HepG2 (cell line): ENCODE data around the gene TRABD. TPM values are rescaled to one million over a fixed set of nuclear protein-coding genes. Genes with fewer than 3 reads are reported as not detected.
A peak's percentile ranks its signal among the peaks of the same experiment; 100 is the strongest.

Source experiments
- ATAC-seq: fragments of 200-7000 bp; cut with Tn5 transposase; 3 replicates; pipeline ENCODE4 v1.9.1; 2020; ENCODE audit warnings: mild to moderate bottlenecking, moderate library complexity
- Bru-seq: library from RNA; stranded (reverse); fragments of 400-500 nt; gene quantifications from one replicate; lab custom pipeline; 2021; lab: Mats Ljungman, UMichigan
- BruChase-seq, 2 experiments: library from RNA; stranded (reverse); fragments of 400-500 nt; gene quantifications; one replicate each; lab custom pipeline; 2021; lab: Mats Ljungman, UMichigan
- BruUV-seq: library from RNA; stranded (reverse); fragments of 400-500 nt; replicated peaks from 2 replicates; lab custom pipeline; 2021; lab: Mats Ljungman, UMichigan
- CTCF ChIA-PET: fragments of 300-600 bp; formaldehyde crosslinking; extraction: SDS; loops from one replicate; lab custom pipeline; 2021; ENCODE audit warnings: low total read pairs, inconsistent platforms, low intra/inter-chr PET ratio; lab: Yijun Ruan, JAX
- POLR2A ChIA-PET: fragments of 350-600 bp; sonication (Branson Sonifier 250); formaldehyde crosslinking; loops from one replicate; lab custom pipeline; 2020; ENCODE audit warnings: antibody characterized with exemption, inconsistent platforms; lab: Yijun Ruan, JAX
- DNase-seq: peaks from one replicate; pipeline ENCODE4 v3.0.0-alpha.2; 2015; ENCODE audit warnings: low spot score
- FAIRE-seq: peaks from 3 replicates; lab custom pipeline; 2011; peaks lifted over from hg19 to GRCh38; lab: Jason Lieb, UNC
- H2AFZ ChIP-seq: one replicate; pipeline ENCODE4 v1.6.1; 2011; ENCODE audit warnings: low read length, inconsistent platforms
- H3K27ac ChIP-seq: fragments of 300-600 bp; 3 replicates; pipeline ENCODE4 v1.8.0; 2011; ENCODE audit warnings: mixed run types, mild to moderate bottlenecking, mixed read lengths, low read length, inconsistent platforms; ENCODE audit not compliant: insufficient read depth; ENCODE audit errors: extremely low read length
- H3K27me3 ChIP-seq, 2 experiments: fragments of 200-600 bp in 1 of 2; 2 replicates in 1 of 2; 3 replicates in 1 of 2; pipeline versions ENCODE4 v1.6.0 to v1.8.0; 2011; ENCODE audit warnings: low read length in 2 of 2, mild to moderate bottlenecking in 2 of 2, moderate library complexity in 2 of 2, inconsistent platforms in 1 of 2; ENCODE audit not compliant: insufficient read depth in 2 of 2, control insufficient read depth in 1 of 2
- H3K36me3 ChIP-seq, 2 experiments: fragments of 200-600 bp in 1 of 2; replicated peaks in 1 of 2; 2 replicates in 1 of 2; 3 replicates in 1 of 2; pipeline versions ENCODE4 v1.5.1 to v1.8.0; 2011; ENCODE audit warnings: low read length in 2 of 2, inconsistent platforms in 1 of 2; ENCODE audit not compliant: insufficient read depth in 2 of 2, control insufficient read depth in 1 of 2
- H3K4me1 ChIP-seq: 2 replicates; pipeline ENCODE4 v1.5.1; 2012; ENCODE audit warnings: low read length, inconsistent platforms; ENCODE audit not compliant: insufficient read depth
- H3K4me2 ChIP-seq: 2 replicates; pipeline ENCODE4 v1.6.0; 2011; ENCODE audit warnings: low read depth, low read length, inconsistent platforms
- H3K4me3 ChIP-seq, 3 experiments: fragments of 200-600 bp in 1 of 3; sonication (generic), shearing (Covaris generic) in 1 of 3; replicated peaks in 1 of 3; 2 replicates each; pipeline ENCODE4 v1.5.1; 2011 to 2016; ENCODE audit warnings: low read length in 3 of 3, inconsistent platforms in 2 of 3, low read depth in 2 of 3, mild to moderate bottlenecking in 2 of 3, control low read depth in 1 of 3, mixed read lengths in 1 of 3; ENCODE audit not compliant: insufficient read depth in 1 of 3
- H3K79me2 ChIP-seq: one replicate; pipeline ENCODE4 v1.6.1; 2011; ENCODE audit warnings: low read length, inconsistent platforms; ENCODE audit not compliant: insufficient read depth
- H3K9ac ChIP-seq: 2 replicates; pipeline ENCODE4 v1.6.0; 2011; ENCODE audit warnings: mild to moderate bottlenecking, low read depth, low read length, inconsistent platforms; ENCODE audit not compliant: insufficient read depth
- H3K9me3 ChIP-seq: 2 replicates; pipeline ENCODE4 v1.5.1; 2012; ENCODE audit warnings: mild to moderate bottlenecking, low read length
- H4K20me1 ChIP-seq: 2 replicates; pipeline ENCODE4 v1.6.0; 2011; ENCODE audit warnings: inconsistent platforms, mild to moderate bottlenecking, low read length, moderate library complexity; ENCODE audit not compliant: insufficient read depth
- ADNP ChIP-seq: sonication (generic); formaldehyde crosslinking; IDR thresholded peaks from 2 replicates; pipeline ENCODE4 v1.4.0; 2020; ENCODE audit warnings: missing genetic modification reagents
- CCAR2 ChIP-seq: fragments of 200-400 bp; formaldehyde crosslinking; optimal IDR thresholded peaks from 2 replicates; pipeline ENCODE3; 2018; ENCODE audit warnings: low read depth, mild to moderate bottlenecking, low read length, moderate library complexity
- CENPT ChIP-seq: sonication (generic); formaldehyde crosslinking; IDR thresholded peaks from 2 replicates; pipeline ENCODE4 v1.8.0; 2022; ENCODE audit warnings: low read depth, mild to moderate bottlenecking, moderate library complexity, missing genetic modification reagents
- CHCHD3 ChIP-seq: sonication (generic); formaldehyde crosslinking; IDR thresholded peaks from 2 replicates; pipeline ENCODE4 v1.8.0; 2022; ENCODE audit warnings: mild to moderate bottlenecking, missing genetic modification reagents, moderate library complexity
- DPF2 ChIP-seq: sonication (generic); formaldehyde crosslinking; IDR thresholded peaks from 2 replicates; pipeline ENCODE4 v1.4.0; 2020; ENCODE audit warnings: mild to moderate bottlenecking, low read depth, missing genetic modification reagents, borderline replicate concordance
- GATAD2A ChIP-seq: IDR thresholded peaks from 2 replicates; pipeline ENCODE4 v1.6.1; 2016
- MEF2D ChIP-seq: sonication (generic); formaldehyde crosslinking; IDR thresholded peaks from 2 replicates; pipeline ENCODE4 v1.5.1; 2020; ENCODE audit warnings: mild to moderate bottlenecking, missing genetic modification reagents
- MXI1 ChIP-seq: IDR thresholded peaks from 3 replicates; pipeline ENCODE4 v1.6.1; 2012; ENCODE audit warnings: low read depth, low read length, inconsistent platforms, borderline replicate concordance
- POLR2A ChIP-seq, 2 experiments: IDR thresholded peaks; 2 replicates each; pipeline ENCODE4 v1.6.1; 2011; ENCODE audit warnings: low read depth in 2 of 2, low read length in 2 of 2, mild to moderate bottlenecking in 1 of 2, moderate library complexity in 1 of 2; ENCODE audit not compliant: insufficient read depth in 1 of 2
- SALL1 ChIP-seq: sonication (generic); formaldehyde crosslinking; IDR thresholded peaks from 2 replicates; pipeline ENCODE4 v1.8.0; 2022; ENCODE audit warnings: mild to moderate bottlenecking, missing genetic modification reagents
- SOX13 ChIP-seq, 3 experiments: fragments of 450-650 bp in 1 of 3; sonication (generic) in 1 of 3; formaldehyde crosslinking in 1 of 3; IDR thresholded peaks in 2 of 3; conservative IDR thresholded peaks in 1 of 3; 2 replicates each; pipeline versions ENCODE4 v1.5.0 to v1.6.1; 2016 to 2020; ENCODE audit warnings: antibody characterized with exemption in 1 of 3, mild to moderate bottlenecking in 1 of 3, missing compliant biosample characterization in 1 of 3, missing genetic modification reagents in 1 of 3, moderate library complexity in 1 of 3
- TARDBP ChIP-seq: sonication (generic); formaldehyde crosslinking; IDR thresholded peaks from 2 replicates; pipeline ENCODE4 v1.8.0; 2022; ENCODE audit warnings: mild to moderate bottlenecking, missing genetic modification reagents
- ZBTB7B ChIP-seq: sonication (generic); formaldehyde crosslinking; IDR thresholded peaks from 2 replicates; pipeline ENCODE4 v1.4.0; 2020; ENCODE audit warnings: missing genetic modification reagents
- ZIK1 ChIP-seq: sonication (generic); formaldehyde crosslinking; IDR thresholded peaks from 2 replicates; pipeline ENCODE4 v1.5.0; 2020; ENCODE audit warnings: mild to moderate bottlenecking, low read depth, missing genetic modification reagents, borderline replicate concordance
- ZNF160 ChIP-seq: sonication (generic); formaldehyde crosslinking; IDR thresholded peaks from 2 replicates; pipeline ENCODE4 v1.8.0; 2022; ENCODE audit warnings: mild to moderate bottlenecking, inconsistent platforms, missing genetic modification reagents
- ZNF234 ChIP-seq: sonication (generic); formaldehyde crosslinking; conservative IDR thresholded peaks from 2 replicates; pipeline ENCODE4 v1.5.1; 2020; ENCODE audit warnings: mild to moderate bottlenecking, missing genetic modification reagents
- ZNF747 ChIP-seq: sonication (generic); formaldehyde crosslinking; IDR thresholded peaks from 2 replicates; pipeline ENCODE4 v1.8.1; 2023; ENCODE audit warnings: missing genetic modification reagents, mild to moderate bottlenecking, borderline replicate concordance
- WGBS: methylation state at CpG from one replicate; pipeline ENCODE4 v1.1.6; 2017; ENCODE audit warnings: low lambda C conversion rate; 5-methylcytosine and 5-hydroxymethylcytosine counted together
- in situ Hi-C: cut with HindIII; loops from 2 replicates; pipeline ENCODE4 v1.10.0; 2017; ENCODE audit warnings: low pct_unique_long_range_greater_than_20kb; ENCODE audit not compliant: extremely low pct_ligation_motif_present
- intact Hi-C: fragments of 100-400 bp; cut with micrococcal nuclease; formaldehyde crosslinking; loops from one replicate; pipeline ENCODE4 v1.10.0; 2022; ENCODE audit not compliant: unreplicated experiment
- long read RNA-seq, 2 experiments: library from RNA in 1 of 2; library from polyadenylated mRNA in 1 of 2; stranded (forward) in 1 of 2; unstranded in 1 of 2; transcript quantifications; one replicate each; pipeline ENCODE4 v2.0.0, GENCODE V29; 2019 to 2022
- polyA minus RNA-seq, 3 experiments: library from RNA; depleted of rRNA, polyadenylated mRNA; stranded (reverse); fragments of >200 nt; gene quantifications; 2 replicates each; pipeline ENCODE4 v1.2.3, GENCODE V29; 2011; ENCODE audit warnings: low replicate concordance in 1 of 3
- polyA plus RNA-seq, 8 experiments: library from polyadenylated mRNA; depleted of rRNA in 3 of 8; stranded (reverse) in 7 of 8; unstranded in 1 of 8; fragments of >200 nt; fragmentation: Illumina TruSeq in 4 of 8; extraction: Trizol in 4 of 8; gene quantifications; 2 replicates each; pipeline versions ENCODE4 v1.2.1 to v1.2.3, GENCODE V29; 2011 to 2016; ENCODE audit warnings: low read depth in 4 of 8, missing spikeins in 1 of 8, mixed read lengths in 1 of 8; ENCODE audit not compliant: insufficient read depth in 1 of 8
- total RNA-seq, 5 experiments: library from RNA; depleted of rRNA; stranded (reverse); fragments of >200 nt; fragmentation: Illumina TruSeq; extraction: Trizol; gene quantifications; 2 replicates each; pipeline ENCODE4 v1.2.3, GENCODE V29; 2016; ENCODE audit warnings: low read depth in 1 of 5
- TF ChIP-seq, protein P1 (sequence below): sonication (generic); formaldehyde crosslinking; IDR thresholded peaks from 2 replicates; pipeline ENCODE4 v1.8.1; 2022; ENCODE audit warnings: mild to moderate bottlenecking, missing genetic modification reagents

TRABD gene
- 16.2 and 21.5 TPM in 2 replicates for total RNA-seq (2016; rRNA removed; fragmentation: Illumina TruSeq; extraction: Trizol)
- total RNA-seq (2016; cell fraction: cytosol; rRNA removed; fragmentation: Illumina TruSeq; extraction: Trizol; ENCODE audit: low read depth) = 8.1 and 8.5 TPM in 2 replicates
- total RNA-seq (2016; cell fraction: insoluble cytoplasmic fraction; rRNA removed; fragmentation: Illumina TruSeq; extraction: Trizol) = 14.1 and 20.1 TPM in 2 replicates
- 15.9 and 17.7 TPM in 2 replicates for total RNA-seq (2016; cell fraction: membrane; rRNA removed; fragmentation: Illumina TruSeq; extraction: Trizol)
- total RNA-seq (2016; cell fraction: nucleus; rRNA removed; fragmentation: Illumina TruSeq; extraction: Trizol) = 12.3 and 17.7 TPM in 2 replicates
- polyA plus RNA-seq (2011; rRNA removed) = 28.9 and 36.8 TPM in 2 replicates
- polyA plus RNA-seq (2011; cell fraction: cytosol; rRNA removed) = 15.8 and 28.0 TPM in 2 replicates
- polyA plus RNA-seq (2011; cell fraction: nucleus; rRNA removed) = 241 and 327 TPM in 2 replicates
- polyA plus RNA-seq (2012) = 19.6 and 35.2 TPM in 2 replicates
- polyA plus RNA-seq (2016; cell fraction: cytosol; fragmentation: Illumina TruSeq; extraction: Trizol; ENCODE audit: low read depth) = 10.4 and 11.2 TPM in 2 replicates
- 19.9 and 22.8 TPM in 2 replicates for polyA plus RNA-seq (2016; cell fraction: insoluble cytoplasmic fraction; fragmentation: Illumina TruSeq; extraction: Trizol; ENCODE audit: low read depth)
- 15.2 and 16.9 TPM in 2 replicates for polyA plus RNA-seq (2016; cell fraction: membrane; fragmentation: Illumina TruSeq; extraction: Trizol; ENCODE audit: low read depth)
- 56.6 and 60.9 TPM in 2 replicates for polyA plus RNA-seq (2016; cell fraction: nucleus; fragmentation: Illumina TruSeq; extraction: Trizol; ENCODE audit: insufficient read depth, low read depth)
- polyA minus RNA-seq (2011; rRNA and poly(A)+ RNA removed; ENCODE audit: low replicate concordance) = 22.4 and 30.1 TPM in 2 replicates
- 9.7 and 11.7 TPM in 2 replicates for polyA minus RNA-seq (2011; cell fraction: cytosol; rRNA and poly(A)+ RNA removed)
- 14.4 and 18.2 TPM in 2 replicates for polyA minus RNA-seq (2011; cell fraction: nucleus; rRNA and poly(A)+ RNA removed)
- percentile 55 among the genes with signal in this experiment for Bru-seq, nascent RNA
- BruChase-seq, experiment 1, labeled RNA remaining after a 6-hour chase = percentile 70 among the genes with signal in this experiment
- BruChase-seq, experiment 2, labeled RNA remaining after a 2-hour chase = percentile 66 among the genes with signal in this experiment
- long read RNA-seq, experiment 1, transcript TRABD-201 (10 exons, 2,329 nt) = minor isoform, 8 of 50 reads
- long read RNA-seq, experiment 1, transcript TRABD-202 (10 exons, 2,272 nt) = major isoform, 24 of 50 reads
- long read RNA-seq, experiment 1, partial matches to known transcripts = 5 of 50 reads
- long read RNA-seq, experiment 1, other reads (novel, unspliced or antisense) = 12 of 50 reads
- long read RNA-seq, experiment 2, transcript TRABD-201 (10 exons, 2,329 nt) = minor isoform, 19 of 126 reads
- long read RNA-seq, experiment 2, transcript TRABD-202 (10 exons, 2,272 nt) = major isoform, 46 of 126 reads
- long read RNA-seq, experiment 2, partial matches to known transcripts = 28 of 126 reads
- long read RNA-seq, experiment 2, other reads (novel, unspliced or antisense) = 30 of 126 reads

GRCh38 chr22:50185375-50186087 lies at the start of gene TRABD:
Gene TRABD (plus strand): TSS chr22:50185913. CDS start chr22:50193061, 7,148 bp downstream.
- FAIRE-seq (no peak), ATAC-seq (peak; percentile 63), DNase-seq (peak; percentile 72)
- ChIA-PET CTCF (no interaction called here), POLR2A (no interaction called here)
- H3K4me2 ChIP-seq = peak within 1 kb of the TSS; percentile 86
- in situ Hi-C loops (no loop called here), intact Hi-C loops (no loop called here)
- H3K27me3 ChIP-seq = no peaks in the 10 kb centered on the region; a peak in 1 of 5 replicates
- 0 out of 5 replicates have a peak, but pooled peaks cover 0 to 3% of the 10 kb centered on the region in 2 experiments for H3K36me3 ChIP-seq
- H2AFZ ChIP-seq = no peak within 1 kb of the TSS
- no TSS peak for BruUV-seq
- H3K27ac ChIP-seq = peak within 1 kb of the TSS; percentile 40
- H3K79me2 ChIP-seq = peaks cover 16% of the 10 kb centered on the region
- no peaks in the 10 kb centered on the region for H3K9me3 ChIP-seq
- 75% methylated on average over 7 of the region's 90 CpGs for WGBS
- peak within 1 kb of the TSS; percentile 82 for H3K9ac ChIP-seq
- H3K4me3 ChIP-seq = peak within 1 kb of the TSS; percentile 68 to 88 (median 84)
- peaks cover 34% of the 10 kb centered on the region for H3K4me1 ChIP-seq
- H4K20me1 ChIP-seq = peaks cover 2% of the 10 kb centered on the region; the same call in 1 of the 2 replicates
- TF ChIP-seq CHCHD3 (no peak), ZNF747 (CRISPR knock-in tag) (no peak), CENPT (CRISPR knock-in tag) (no peak), CCAR2 (no peak), ADNP (CRISPR knock-in tag) (peak; percentile 92), SALL1 (CRISPR knock-in tag) (peak; percentile 46; the same call in 1 of the 2 replicates), ZNF160 (CRISPR knock-in tag) (no peak), GATAD2A (CRISPR knock-in tag) (no peak), ZIK1 (no peak), POLR2A (IDR thresholded peaks at IDR 0.05; ENCODE audit: insufficient read depth in 1 of 2, low read depth in 2 of 2, low read length in 2 of 2) (peak in 1 of 2 experiments; percentile 49; a peak in 1 of 4 replicates), MEF2D (no peak), ZBTB7B (CRISPR knock-in tag) (0 out of 2 replicates have a peak, but pooled peaks have one; percentile 23), ZNF234 (CRISPR knock-in tag) (no peak), TARDBP (CRISPR knock-in tag) (no peak), DPF2 (CRISPR knock-in tag) (no peak), SOX13 (IDR thresholded peaks at IDR 0.05) (no peak), SOX13 (CRISPR knock-in tag; conservative IDR thresholded peaks at IDR 0.05 in 1 of 2, IDR thresholded peaks at IDR 0.05 in 1 of 2) (no peak), MXI1 (peak; percentile 41; the same call in 1 of the 3 replicates)
- TF ChIP-seq, protein P1, sequence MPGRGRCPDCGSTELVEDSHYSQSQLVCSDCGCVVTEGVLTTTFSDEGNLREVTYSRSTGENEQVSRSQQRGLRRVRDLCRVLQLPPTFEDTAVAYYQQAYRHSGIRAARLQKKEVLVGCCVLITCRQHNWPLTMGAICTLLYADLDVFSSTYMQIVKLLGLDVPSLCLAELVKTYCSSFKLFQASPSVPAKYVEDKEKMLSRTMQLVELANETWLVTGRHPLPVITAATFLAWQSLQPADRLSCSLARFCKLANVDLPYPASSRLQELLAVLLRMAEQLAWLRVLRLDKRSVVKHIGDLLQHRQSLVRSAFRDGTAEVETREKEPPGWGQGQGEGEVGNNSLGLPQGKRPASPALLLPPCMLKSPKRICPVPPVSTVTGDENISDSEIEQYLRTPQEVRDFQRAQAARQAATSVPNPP (CRISPR knock-in tag) = no peak
